Stimulated activated CD4-positive, alpha-beta T cell treated with anti-CD3 and anti-CD28 coated beads, TNF-alpha, amount 100 ng/mL, for 1 hour (primary cell): Measurements from ENCODE around the gene APCDD1L.
"Not testable (repeated sequence)": the region's sequence is repeated elsewhere in the genome, so short reads cannot be mapped to it uniquely, and the experiment has no call there.

Experiments used
- DNase-seq, 3 donors: peaks; one replicate each; pipeline ENCODE4 v3.0.0-alpha.2; 2020; ENCODE audit warnings: low read depth in 3 of 3, low spot score in 1 of 3

Gene APCDD1L

GRCh38 chr20:58514321-58515232, 622 bp downstream of the APCDD1L start:
- no peak for DNase-seq

GRCh38 chr20:58513580-58514285, 1.5 kb downstream of the APCDD1L start:
- DNase-seq: no peak

GRCh38 chr20:58512808-58513552, 2.2 kb downstream of the APCDD1L start:
- DNase-seq: no peak

- DNase-seq: no peak
Measured at GRCh38 chr20:58511861-58512260, 3.3 kb downstream of the APCDD1L start.

- DNase-seq: no peak
Measured at GRCh38 chr20:58511364-58511763, 3.8 kb downstream of the APCDD1L start.

GRCh38 chr20:58510921-58511320, 4.3 kb downstream of the APCDD1L start:
- DNase-seq: no peak

- DNase-seq: no peak
Measured at GRCh38 chr20:58508762-58509395, 6.3 kb downstream of the APCDD1L start.

GRCh38 chr20:58506999-58507398, 8.2 kb downstream of the APCDD1L start:
- DNase-seq: not testable (repeated sequence)

- no peak for DNase-seq
Measured at GRCh38 chr20:58504566-58504965, 10.6 kb downstream of the APCDD1L start.

GRCh38 chr20:58503668-58504067, 11.5 kb downstream of the APCDD1L start:
- DNase-seq: no peak

GRCh38 chr20:58500256-58500655, 14.9 kb downstream of the APCDD1L start:
- no peak for DNase-seq

- no peak for DNase-seq
Measured at GRCh38 chr20:58498470-58499068, 16.6 kb downstream of the APCDD1L start.

GRCh38 chr20:58497724-58498469, 17.3 kb downstream of the APCDD1L start:
- no peak for DNase-seq

- no peak for DNase-seq
Measured at GRCh38 chr20:58497076-58497641, 18.0 kb downstream of the APCDD1L start.

GRCh38 chr20:58496429-58496769, 18.8 kb downstream of the APCDD1L start:
- DNase-seq: no peak

- no peak for DNase-seq
Measured at GRCh38 chr20:58495623-58496428, 19.4 kb downstream of the APCDD1L start.

GRCh38 chr20:58494923-58495622, 20.1 kb downstream of the APCDD1L start:
- no peak for DNase-seq

- no peak for DNase-seq
Measured at GRCh38 chr20:58492795-58493524, 22.2 kb downstream of the APCDD1L start.
